ENCODE results near the gene GADD45G.

Gene GADD45G

GRCh38 chr9:89610391-89610925, 5.6 kb downstream of the GADD45G start:
- no peak for DNase-seq

GRCh38 chr9:89611425-89611824, 6.6 kb downstream of the GADD45G start:
- DNase-seq: no peak

DNA sequence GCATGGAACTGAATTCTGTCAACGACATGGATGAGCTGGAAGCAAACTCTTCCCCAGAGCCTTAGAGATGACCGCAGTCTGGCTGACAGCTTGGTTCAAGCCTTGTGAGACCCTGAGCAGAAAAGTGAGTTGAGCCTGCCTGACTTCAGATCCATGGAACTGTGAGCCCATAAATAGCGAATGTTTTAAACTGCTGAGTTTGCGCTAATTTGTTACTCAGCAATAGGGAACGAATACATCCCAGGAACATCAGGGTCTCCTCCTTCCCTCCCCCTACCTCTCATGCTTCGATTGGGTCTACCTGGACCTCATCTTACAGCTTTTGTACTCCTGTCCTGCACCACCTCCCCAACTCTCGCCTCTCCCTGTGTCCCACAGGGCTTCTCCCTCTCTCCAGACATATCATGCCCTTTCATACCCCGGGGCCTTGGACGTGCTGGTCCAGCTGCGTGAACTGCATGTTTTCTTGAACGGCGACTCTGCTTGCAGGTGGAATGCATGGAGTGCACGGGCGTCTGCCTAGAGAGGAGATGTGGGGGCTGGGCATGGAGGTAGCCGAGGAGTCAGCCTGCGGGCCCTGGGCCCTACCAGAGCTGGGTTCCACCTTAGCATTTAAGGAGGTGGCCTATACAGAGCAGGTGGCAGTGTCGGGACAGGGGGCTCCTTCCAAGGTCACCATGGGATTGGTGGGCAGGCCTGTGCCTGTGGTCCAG, 7.9 kb downstream of the GADD45G start:
- DNase-seq: no peak

DNA sequence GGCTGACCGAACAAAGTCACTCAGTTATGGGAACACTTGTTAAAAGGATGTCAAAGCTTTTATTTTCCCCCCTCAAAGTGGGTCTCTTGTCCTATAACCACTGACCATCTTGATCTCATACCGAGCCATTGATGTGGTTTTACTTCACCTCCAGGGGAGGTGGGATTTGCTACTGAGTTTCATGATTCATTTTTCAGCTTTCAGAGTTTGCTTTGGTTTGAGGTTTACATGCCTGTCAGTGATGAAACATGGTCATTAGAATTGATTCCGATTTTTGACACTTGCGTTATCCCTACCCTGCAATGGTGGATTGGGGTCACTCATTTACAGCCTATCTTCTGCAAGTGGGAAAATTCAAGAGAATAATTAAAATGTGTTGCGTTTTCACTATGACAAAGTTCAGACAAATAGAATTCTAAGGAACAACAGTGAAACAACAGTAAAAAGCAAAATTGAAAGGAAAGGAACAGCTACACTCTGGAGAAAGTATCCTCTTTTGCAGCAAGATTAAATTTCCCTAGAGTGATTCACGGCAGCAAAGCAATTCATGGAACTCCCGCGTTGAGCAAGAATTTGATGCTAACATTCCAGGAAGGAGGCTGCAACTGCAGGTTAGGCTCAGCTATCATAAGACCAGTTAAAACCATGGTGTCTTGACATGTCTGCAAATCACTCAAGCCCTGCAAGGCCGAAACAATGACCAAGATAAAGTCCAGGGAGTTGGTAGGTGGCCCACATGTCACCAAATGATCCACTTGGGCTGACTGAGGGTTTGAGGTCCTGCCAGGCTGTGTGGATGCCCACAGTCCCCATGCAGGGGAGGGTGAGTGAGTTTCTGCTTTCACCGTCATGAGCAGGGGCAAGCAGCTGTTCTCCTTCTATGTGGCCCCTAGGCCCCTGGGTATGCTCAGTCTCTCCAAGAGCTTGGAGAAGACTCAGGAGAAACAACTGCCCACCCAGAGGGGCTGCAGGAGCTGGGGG, 9.4 kb downstream of the GADD45G start:
- no peak for DNase-seq

- no peak for DNase-seq
Measured at GRCh38 chr9:89615661-89616060, 10.8 kb downstream of the GADD45G start.

DNA sequence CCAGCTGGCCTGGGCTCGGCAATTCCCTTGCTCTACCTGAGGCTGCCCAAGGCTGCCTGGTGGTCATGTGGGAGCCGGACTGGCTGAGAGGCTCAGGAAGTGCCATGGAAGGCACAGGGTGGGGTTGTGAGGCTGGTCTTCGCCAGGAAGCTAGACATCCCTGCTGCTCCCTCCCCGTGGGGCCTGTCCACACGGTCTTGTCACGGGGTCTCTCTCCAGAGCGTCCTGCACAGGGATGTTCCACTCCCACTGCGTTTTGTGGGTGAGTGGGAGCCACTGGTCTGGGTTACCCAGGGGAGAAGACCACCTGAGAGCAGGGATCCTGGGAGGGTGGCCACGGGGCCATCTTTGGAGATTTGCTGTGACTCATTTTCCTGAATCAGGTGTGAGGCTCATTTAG, 11.6 kb downstream of the GADD45G start:
- no peak for DNase-seq

DNA sequence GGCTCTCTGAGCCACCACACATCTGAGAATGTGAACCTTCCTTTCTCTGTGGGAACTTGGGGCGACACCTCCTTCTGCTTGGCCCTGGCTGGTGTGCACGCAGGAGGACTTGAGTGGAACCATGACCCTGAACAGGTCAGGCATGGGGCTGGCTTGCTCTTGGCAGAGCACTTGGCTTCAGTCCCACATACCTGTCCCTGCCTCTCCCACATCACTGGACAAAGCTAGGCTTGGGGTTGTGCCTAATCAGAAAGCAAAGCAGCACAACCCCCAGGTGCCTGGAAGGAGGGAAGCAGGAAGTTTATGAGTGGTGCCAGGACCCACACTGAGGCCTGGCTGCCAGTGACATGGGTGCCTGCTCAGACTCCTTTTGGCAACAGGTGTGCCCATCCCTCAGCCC, 13.2 kb downstream of the GADD45G start:
- no peak for DNase-seq

GRCh38 chr9:89619019-89619418, 14.2 kb downstream of the GADD45G start:
- no peak for DNase-seq

DNA sequence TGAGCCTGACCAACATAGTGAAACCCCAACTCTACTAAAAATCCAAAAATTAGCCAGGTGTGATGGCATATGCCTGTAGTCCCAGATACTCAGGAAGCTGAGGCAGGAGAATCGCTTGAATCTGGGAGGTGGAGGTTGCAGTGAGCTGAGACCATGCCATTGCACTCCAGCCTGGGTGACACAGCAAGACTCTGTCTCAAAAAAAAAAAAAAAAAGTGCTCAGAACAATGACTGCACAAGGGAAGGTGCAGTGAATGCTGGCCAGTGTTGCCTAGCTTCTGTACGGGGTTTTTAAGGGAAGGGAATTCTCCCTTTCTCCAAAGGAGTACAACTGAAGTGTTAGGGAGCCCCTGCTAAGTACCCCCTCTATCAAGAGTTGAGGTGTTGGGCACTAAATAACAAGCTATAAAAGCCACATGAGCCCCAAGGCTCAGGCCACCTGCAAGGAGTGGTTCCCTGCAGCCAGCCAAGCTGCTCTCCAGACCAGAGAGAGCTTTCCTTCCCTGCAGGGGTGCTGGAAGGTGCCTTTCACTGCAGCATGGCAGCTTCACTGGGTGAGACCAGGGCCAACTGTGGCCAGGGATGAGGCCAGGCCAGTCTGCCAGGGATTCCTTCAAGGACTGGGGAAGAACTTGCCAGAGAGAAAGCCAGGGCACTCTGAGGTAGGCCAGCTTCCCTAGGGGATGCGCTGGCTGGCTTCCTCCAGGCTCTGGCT, 14.8 kb downstream of the GADD45G start:
- no peak for DNase-seq

GRCh38 chr9:89621031-89621430, 16.2 kb downstream of the GADD45G start:
- no peak for DNase-seq

- no peak for DNase-seq
Measured at GRCh38 chr9:89621676-89622075, 16.9 kb downstream of the GADD45G start.

- DNase-seq: no peak
Measured at GRCh38 chr9:89622933-89623861, 18.4 kb downstream of the GADD45G start.

DNA sequence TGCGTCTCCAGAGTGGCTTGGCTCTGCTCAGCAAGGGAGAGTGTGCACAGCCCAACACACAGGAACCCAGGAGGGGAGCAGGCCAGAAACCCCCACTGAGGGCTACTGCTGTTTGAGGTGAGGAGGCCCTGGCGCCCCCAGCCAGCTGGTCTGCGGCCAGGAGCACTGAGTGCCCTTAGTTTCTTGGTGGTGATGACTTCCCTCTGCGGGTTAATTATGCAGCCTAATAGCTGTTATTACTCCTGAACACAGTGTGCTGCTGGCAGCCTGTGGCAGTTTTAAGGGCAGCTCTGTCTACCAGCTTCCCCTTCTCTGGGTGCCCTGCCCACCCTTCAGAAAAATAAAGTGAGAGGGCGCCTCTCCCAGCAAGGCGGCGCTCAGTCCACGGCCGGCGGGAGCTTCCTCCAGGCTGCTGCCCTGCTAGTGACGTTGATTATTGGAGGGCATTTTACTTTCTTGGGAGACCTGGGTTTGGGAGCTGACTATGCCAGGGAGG, 19.2 kb downstream of the GADD45G start:
- no peak for DNase-seq

DNA sequence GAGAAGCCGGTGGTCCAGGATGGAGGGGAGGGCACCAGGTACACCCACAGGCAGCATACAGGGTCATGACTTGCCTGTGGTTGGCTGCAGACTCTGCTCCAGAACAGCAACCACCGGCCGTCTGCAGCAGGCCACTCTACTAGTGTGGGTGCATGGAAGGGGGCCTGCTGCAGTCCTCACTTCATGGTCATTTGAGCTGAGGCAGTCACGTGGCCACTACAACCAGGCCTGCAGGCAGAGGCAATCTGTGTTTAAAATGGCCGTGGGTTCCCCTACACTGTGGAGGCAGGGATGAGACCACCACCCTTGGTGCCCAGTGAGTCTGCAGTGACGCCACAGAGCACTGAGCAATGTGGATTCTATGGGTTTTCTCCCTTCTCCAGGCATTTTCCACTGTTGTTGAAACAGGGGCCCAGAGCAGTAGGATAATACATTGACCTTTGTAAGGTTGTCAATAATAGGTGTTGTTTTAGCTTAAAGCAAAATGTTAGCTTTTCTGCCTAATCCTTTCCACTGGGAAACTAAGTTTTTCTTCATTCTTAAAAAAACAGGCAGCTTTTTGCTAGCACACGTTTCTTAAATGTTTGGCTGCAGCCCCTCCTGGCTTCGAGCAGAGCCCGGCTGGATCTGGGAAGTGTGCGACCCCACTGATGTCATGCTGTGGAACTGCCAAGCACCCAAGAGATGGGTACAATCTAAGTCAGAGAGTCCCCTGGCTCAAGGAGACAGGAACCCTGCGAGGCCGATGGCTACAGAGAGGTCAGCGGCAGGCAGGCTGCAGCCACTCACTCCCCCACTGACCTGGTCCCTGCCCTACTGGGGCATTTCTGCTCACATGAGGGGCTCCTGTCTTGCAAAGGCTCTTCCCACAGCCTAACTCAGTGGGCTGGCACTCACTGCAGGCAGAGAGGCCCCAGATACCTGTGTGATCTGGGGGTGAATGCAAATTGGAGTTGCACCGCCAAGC, 21.2 kb downstream of the GADD45G start:
- no peak for DNase-seq

- DNase-seq: no peak
Measured at GRCh38 chr9:89626741-89627265, 22.0 kb downstream of the GADD45G start.

GRCh38 chr9:89628601-89629000, 23.8 kb downstream of the GADD45G start:
- DNase-seq: no peak

- no peak for DNase-seq
Measured at GRCh38 chr9:89629081-89629976, 24.5 kb downstream of the GADD45G start.

DNA sequence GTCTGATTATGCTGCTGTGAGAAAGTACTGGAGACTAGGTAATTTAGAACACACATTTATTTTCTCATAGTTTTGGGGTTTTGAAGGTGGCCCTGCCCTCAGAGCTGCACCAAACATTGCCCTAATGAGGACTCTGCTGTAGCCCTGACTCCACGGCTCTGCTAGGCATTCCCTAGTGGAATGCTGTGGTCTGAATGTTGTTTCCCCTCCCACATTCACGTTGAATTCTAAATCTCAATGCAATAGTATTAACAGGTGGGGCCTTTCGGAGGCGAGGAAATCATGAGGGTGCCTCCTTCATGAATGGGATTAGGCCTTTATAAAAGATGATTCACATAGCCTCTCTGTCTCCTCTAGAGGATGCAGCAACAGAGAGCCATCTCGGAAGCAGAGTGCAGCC, 25.7 kb downstream of the GADD45G start:
- no peak for DNase-seq

GRCh38 chr9:89631384-89631783, 26.6 kb downstream of the GADD45G start:
- no peak for DNase-seq

Measured in T-helper 9 cell (primary cell).